Measurements from ENCODE around the gene S1PR2.
"Not testable (repeated sequence)": the region's sequence is repeated elsewhere in the genome, so short reads cannot be mapped to it uniquely, and the experiment has no call there.

The S1PR2 gene

DNA sequence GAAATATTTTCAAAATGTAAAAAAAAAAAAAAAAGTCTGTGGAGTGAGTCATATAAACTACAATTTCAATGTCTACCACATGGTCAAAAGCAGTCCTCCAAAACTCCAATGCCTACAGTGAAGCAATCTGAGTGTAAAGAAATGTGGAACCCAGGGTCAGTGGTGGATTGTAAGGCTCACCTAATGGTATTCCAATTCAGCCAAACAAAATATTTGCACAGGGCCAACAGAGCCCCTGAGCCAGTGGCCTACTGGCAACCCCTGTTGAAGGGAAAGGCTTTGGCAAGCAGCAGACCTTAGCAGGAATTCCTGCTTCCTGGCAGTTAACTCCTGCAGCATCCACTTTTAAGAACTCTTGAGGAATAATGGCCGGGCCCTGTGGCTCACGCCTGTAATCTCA is 39.8 kb downstream of the S1PR2 start:
- DNase-seq (ENCODE audit: low read depth in 2 of 2): peak; percentile 53

- DNase-seq (ENCODE audit: low read depth in 2 of 2): no peak
Observed at GRCh38 chr19:10190026-10190425, 41.1 kb downstream of the S1PR2 start.

DNA sequence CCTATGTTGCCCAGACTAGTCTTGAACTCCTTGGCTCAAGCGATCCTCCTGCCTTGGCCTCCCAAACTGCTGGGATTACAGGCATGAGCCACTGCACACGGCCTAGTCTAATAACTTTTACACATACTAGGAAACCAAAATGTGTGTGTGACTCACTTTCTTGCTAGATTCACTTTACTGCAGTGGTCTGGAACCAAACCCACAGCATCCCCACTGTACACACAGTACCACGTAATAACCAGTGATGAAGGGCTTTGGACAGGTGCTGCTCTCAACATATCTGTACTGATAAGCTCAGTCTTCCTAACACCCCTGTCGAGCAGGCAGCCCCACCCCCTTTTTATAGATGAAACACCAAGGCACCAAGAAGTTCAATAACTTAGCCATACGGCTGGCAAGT is 41.5 kb downstream of the S1PR2 start:
- DNase-seq (ENCODE audit: low read depth in 2 of 2): no peak

- DNase-seq (ENCODE audit: low read depth in 2 of 2): no peak
Observed at GRCh38 chr19:10187315-10187714, 43.8 kb downstream of the S1PR2 start.

GRCh38 chr19:10184636-10185035 is 46.5 kb downstream of the S1PR2 start:
- DNase-seq (ENCODE audit: low read depth in 2 of 2): no peak

DNA sequence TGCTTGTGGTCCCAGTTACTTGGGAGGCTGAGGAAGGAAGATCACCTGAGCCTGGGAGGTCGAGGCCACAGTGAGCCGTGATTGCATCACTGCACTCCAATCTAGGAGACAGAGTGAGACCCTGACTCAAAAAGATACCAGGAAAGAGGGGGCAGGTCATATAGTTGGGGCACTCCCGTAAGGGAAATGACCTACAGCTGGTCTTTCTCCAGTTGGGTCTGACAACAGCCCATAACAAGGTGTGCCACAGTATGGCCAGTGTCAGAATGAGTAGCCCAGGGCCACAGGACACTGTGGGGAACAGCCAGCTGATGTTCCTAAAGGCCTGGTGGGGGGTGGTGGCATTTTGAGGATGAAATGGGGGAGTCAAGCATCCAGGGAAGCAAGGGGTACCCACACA is 47.2 kb downstream of the S1PR2 start:
- DNase-seq (ENCODE audit: low read depth in 2 of 2): no peak

- no peak for DNase-seq (ENCODE audit: low read depth in 2 of 2)
Observed at GRCh38 chr19:10182847-10183246, 48.3 kb downstream of the S1PR2 start.

DNA sequence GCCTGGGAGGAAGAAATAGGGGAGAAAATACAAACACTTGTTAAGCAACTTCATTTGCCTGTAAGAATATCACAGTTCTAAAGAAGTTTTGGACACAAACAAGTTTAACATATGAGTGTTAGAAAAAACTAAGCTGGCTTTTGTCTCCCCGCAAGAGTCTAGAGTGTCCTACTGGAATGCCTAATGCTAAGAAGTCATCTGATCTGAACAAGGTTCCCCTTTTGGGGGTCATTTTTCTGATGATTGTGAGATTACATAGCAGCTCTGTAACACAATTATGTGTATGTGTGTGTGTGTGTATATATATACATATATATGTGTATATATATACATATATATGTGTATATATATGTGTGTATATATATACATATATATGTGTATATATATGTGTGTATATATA is 49.1 kb downstream of the S1PR2 start:
- DNase-seq (ENCODE audit: low read depth in 2 of 2): no peak

GRCh38 chr19:10180459-10180858 is 50.7 kb downstream of the S1PR2 start:
- no peak for DNase-seq (ENCODE audit: low read depth in 2 of 2)

DNA sequence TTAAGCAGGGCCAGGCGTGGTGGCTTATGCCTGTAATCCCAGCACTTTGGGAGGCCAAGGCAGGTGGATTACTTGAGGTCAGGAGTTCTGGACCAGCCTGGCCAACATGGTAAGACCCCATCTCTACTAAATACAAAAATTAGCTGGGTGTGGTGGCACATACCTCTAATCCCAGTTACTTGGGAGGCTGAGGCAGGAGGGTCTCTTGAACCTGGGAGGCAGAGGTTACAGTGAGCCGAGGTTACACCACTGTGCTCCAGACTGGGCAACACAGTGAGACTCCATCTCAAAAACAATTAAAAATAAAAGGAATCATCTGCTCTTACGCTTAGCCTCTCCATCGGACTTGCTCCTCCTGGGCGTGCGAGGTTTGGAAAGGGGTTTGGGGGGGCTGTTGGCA is 51.1 kb downstream of the S1PR2 start:
- DNase-seq (ENCODE audit: low read depth in 2 of 2): not testable (repeated sequence)

DNA sequence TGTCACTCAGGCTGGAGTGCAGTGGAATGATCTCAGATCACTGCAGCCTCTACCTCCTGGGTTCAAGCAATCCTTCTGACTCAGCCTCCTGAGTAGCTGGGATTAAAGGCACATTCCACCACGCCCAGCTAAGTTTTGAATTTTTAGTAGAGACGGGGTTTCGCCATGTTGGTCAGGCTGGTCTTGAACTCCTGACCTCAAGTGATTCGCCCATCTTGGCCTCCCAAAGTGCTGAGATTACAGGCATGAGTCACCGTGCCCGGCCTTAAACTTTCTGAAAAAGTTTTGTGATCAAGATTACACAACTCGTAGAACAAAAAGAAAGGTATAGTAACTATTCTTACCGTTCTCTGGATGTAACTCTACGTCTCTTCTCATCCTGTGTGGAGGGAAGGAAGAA is 57.6 kb downstream of the S1PR2 start:
- DNase-seq (ENCODE audit: low read depth in 2 of 2): no peak
